GM10266 (cell line): ENCODE measurements around the gene STAC2.
"Not testable (repeated sequence)": the region's sequence is repeated elsewhere in the genome, so short reads cannot be mapped to it uniquely, and the experiment has no call there.

Experiments used
- DNase-seq: peaks from one replicate; pipeline ENCODE4 v3.0.0; 2012; ENCODE audit errors: extremely low spot score
- CTCF ChIP-seq: IDR thresholded peaks from 2 replicates; pipeline ENCODE4 v1.5.1; 2012; ENCODE audit warnings: mild to moderate bottlenecking, low read depth; ENCODE audit not compliant: control insufficient read depth, insufficient read depth; ENCODE audit errors: missing control alignments

STAC2 gene

DNA sequence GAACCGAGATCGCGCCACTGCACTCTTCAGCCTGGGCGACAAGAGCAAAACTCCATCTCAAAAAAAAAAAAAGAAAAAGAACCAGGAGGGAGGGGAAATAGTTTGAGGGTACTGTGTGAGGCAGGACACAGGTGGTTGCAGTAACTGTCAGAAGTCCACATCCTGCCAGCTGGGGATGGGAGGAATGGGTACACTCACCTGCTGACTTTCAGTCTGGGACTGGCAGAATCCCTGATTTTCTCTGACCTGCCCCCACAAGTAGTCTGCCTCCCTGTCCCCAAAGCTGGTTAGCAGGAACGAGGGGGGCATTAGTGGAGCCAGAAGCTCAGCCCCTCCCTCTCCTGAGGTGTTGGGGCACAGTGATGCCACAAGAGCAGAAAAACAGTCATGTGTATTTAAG is 52.7 kb downstream of the STAC2 start:
- no peak for TF ChIP-seq CTCF
- no peak for DNase-seq

GRCh38 chr17:39171933-39172332 is 53.8 kb downstream of the STAC2 start:
- no peak for DNase-seq
- no peak for TF ChIP-seq CTCF

DNA sequence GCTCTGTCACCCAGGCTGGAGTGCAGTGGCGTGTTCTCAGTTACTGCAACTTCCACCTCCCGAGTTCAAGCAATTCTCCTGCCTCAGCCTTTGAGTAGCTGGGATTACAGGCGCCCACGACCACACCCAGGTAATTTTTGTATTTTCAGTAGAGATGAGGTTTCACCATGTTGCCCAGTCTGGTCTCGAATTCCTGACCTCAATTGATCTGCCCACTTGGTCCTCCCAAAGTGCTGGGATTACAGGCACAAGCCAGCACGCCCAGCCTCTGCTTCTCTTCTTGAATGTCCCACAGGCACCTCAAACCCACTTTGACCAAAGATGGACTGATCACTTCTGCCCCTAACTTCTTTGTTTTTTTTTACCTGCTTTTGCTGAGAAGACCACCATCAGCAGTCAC is 55.2 kb downstream of the STAC2 start:
- TF ChIP-seq CTCF: no peak
- DNase-seq: no peak

- TF ChIP-seq CTCF: no peak
Observed at GRCh38 chr17:39170109-39170508, 55.6 kb downstream of the STAC2 start.

GRCh38 chr17:39169518-39169917 is 56.2 kb downstream of the STAC2 start:
- no peak for DNase-seq
- TF ChIP-seq CTCF: no peak

More at GRCh38 chr17:39170109-39170508, 55.6 kb downstream of the STAC2 start:
- no peak for DNase-seq

DNA sequence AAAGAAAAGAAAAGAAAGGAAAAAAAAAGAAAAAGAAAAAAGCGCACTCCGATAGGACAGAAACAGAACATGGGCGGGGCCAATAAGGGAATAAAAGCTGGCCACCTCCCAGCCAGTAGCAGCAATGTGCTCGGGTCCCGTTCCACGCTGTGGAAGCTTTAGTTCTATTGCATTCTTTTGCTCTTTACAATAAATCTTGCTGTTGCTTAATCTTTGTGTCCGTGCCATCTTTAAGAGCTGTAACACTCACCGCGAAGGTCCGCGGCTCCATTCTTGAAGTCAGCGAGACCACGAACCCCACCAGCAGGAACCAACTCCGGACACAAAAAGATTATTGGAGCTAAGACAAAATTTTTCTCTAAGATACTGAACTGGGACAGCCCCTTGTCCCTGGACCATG is 56.6 kb downstream of the STAC2 start:
- no peak for TF ChIP-seq CTCF
- no peak for DNase-seq

DNA sequence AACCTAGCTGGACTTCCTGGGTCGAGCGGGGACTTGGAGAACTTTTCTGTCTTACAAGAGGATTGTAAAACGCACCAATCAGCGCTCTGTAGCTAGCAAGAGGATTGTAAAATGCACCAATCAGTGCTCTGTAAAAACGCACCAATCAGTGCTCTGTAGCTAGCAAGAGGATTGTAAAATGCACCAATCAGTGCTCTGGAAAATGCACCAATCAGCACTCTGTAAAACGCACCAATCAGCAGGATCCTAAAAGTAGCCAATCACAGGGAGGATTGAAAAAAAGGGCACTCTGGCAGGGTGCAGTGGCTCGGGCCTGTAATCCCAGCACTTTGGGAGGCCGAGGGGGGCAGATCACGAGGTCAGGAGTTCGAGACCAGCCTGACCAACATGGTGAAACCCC is 57.2 kb downstream of the STAC2 start:
- DNase-seq: not testable (repeated sequence)

DNA sequence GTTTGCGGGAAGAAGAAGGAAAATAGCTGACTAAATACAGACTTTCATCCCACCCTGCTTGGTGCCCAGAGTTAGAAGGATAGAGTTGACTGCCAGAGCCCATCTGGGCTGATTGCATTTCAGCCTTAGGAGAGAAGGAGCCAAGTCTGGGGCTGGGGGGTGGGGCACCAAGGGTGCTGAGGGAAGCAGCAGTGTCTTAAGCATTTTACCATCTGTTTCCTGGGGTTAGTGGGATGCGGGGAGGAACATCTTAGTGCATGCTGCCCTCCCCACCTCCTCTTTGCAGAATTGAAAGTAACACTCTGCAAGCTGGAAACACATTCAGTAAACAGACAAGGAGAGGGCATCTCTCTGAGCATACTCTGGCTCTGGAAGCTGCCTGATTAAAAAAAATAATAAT is 58.3 kb downstream of the STAC2 start:
- DNase-seq: no peak
- no peak for TF ChIP-seq CTCF
